AG08395 (cell line): ENCODE data around the gene PLA1A.

Experiments used
- DNase-seq: peaks from one replicate; pipeline ENCODE4 v3.0.0; 2012; ENCODE audit warnings: mixed read lengths, low spot score

Gene PLA1A

GRCh38 chr3:119608405-119609000, 10.8 kb downstream of the PLA1A start:
- no peak for DNase-seq

- DNase-seq: no peak
Observed at GRCh38 chr3:119609301-119609700, 11.6 kb downstream of the PLA1A start.

- DNase-seq: no peak
Observed at GRCh38 chr3:119611664-119612063, 14.0 kb downstream of the PLA1A start.

- DNase-seq: no peak
Observed at GRCh38 chr3:119613201-119613600, 15.5 kb downstream of the PLA1A start.

- no peak for DNase-seq
Observed at GRCh38 chr3:119613872-119614271, 16.2 kb downstream of the PLA1A start.

- no peak for DNase-seq
Observed at GRCh38 chr3:119616056-119616455, 18.4 kb downstream of the PLA1A start.

GRCh38 chr3:119619094-119619493, 21.4 kb downstream of the PLA1A start:
- no peak for DNase-seq

- no peak for DNase-seq
Observed at GRCh38 chr3:119620899-119621298, 23.2 kb downstream of the PLA1A start.

GRCh38 chr3:119624002-119624720, 26.5 kb downstream of the PLA1A start:
- no peak for DNase-seq

GRCh38 chr3:119625451-119626153, 27.9 kb downstream of the PLA1A start:
- DNase-seq: no peak

GRCh38 chr3:119626196-119626595, 28.5 kb downstream of the PLA1A start:
- no peak for DNase-seq

GRCh38 chr3:119627461-119627860, 29.8 kb downstream of the PLA1A start:
- DNase-seq: no peak

- DNase-seq: no peak
Observed at GRCh38 chr3:119628390-119628789, 30.7 kb downstream of the PLA1A start.

GRCh38 chr3:119628816-119629445, 31.2 kb downstream of the PLA1A start:
- DNase-seq: peak; percentile 27

GRCh38 chr3:119630128-119630879, 32.6 kb downstream of the PLA1A start:
- DNase-seq: peak; percentile 71

- DNase-seq: no peak
Observed at GRCh38 chr3:119630880-119631329, 33.2 kb downstream of the PLA1A start.

GRCh38 chr3:119631516-119631915, 33.8 kb downstream of the PLA1A start:
- DNase-seq: peak; percentile 24

GRCh38 chr3:119632216-119632615, 34.5 kb downstream of the PLA1A start:
- no peak for DNase-seq

GRCh38 chr3:119632829-119633228, 35.1 kb downstream of the PLA1A start:
- no peak for DNase-seq

- no peak for DNase-seq
Observed at GRCh38 chr3:119635719-119636118, 38.0 kb downstream of the PLA1A start.

GRCh38 chr3:119636249-119636648, 38.6 kb downstream of the PLA1A start:
- DNase-seq: no peak
